Esophagus muscularis mucosa (tissue), 4 donors: ENCODE measurements around the gene GALNT7. TPM values are rescaled to one million over a fixed set of nuclear protein-coding genes. Genes with fewer than 3 reads are reported as not detected.

Experiments
- DNase-seq: peaks from one replicate; pipeline ENCODE4 v3.0.0-alpha.2; 2017; ENCODE audit errors: extremely low spot score
- H3K27ac ChIP-seq, 4 donors: fragments of 200-600 bp; sonication (generic); replicated peaks in 1 of 4; 1 replicate in 3 of 4; 2 replicates in 1 of 4; pipeline ENCODE4 v1.5.1; 2016 to 2019; ENCODE audit warnings: mild to moderate bottlenecking in 1 of 4
- H3K27me3 ChIP-seq, 4 donors: fragments of 200-600 bp; sonication (generic); one replicate each; pipeline versions ENCODE4 v1.5.1 to v1.6.0; 2016 to 2019
- H3K36me3 ChIP-seq, 4 donors: fragments of 200-600 bp; sonication (generic); one replicate each; pipeline ENCODE4 v1.5.1; 2016 to 2019
- H3K4me1 ChIP-seq, 4 donors: fragments of 200-600 bp; sonication (generic); one replicate each; pipeline ENCODE4 v1.5.1; 2016 to 2019
- H3K4me3 ChIP-seq, 4 donors: fragments of 200-600 bp; sonication (generic); 1 replicate in 2 of 4; 2 replicates in 2 of 4; pipeline ENCODE4 v1.5.1; 2016 to 2019; ENCODE audit warnings: mild to moderate bottlenecking in 4 of 4, moderate library complexity in 1 of 4
- H3K9me3 ChIP-seq, 4 donors: fragments of 200-600 bp; sonication (generic); 1 replicate in 3 of 4; 2 replicates in 1 of 4; pipeline ENCODE4 v1.5.1; 2016 to 2019
- CTCF ChIP-seq, 3 experiments: fragments of 200-600 bp in 2 of 3; fragments of 450-650 bp in 1 of 3; sonication (generic) in 2 of 3; IDR thresholded peaks; one replicate each; pipeline ENCODE4 v1.5.1; 2017 to 2019; ENCODE audit warnings: antibody characterized with exemption in 3 of 3, mild to moderate bottlenecking in 2 of 3, moderate library complexity in 1 of 3
- EP300 ChIP-seq: sonication (generic); formaldehyde crosslinking; IDR thresholded peaks from one replicate; pipeline ENCODE4 v1.6.1; 2017; ENCODE audit warnings: antibody characterized with exemption
- POLR2A ChIP-seq: fragments of 450-650 bp; IDR thresholded peaks from one replicate; pipeline ENCODE4 v1.6.1; 2017; ENCODE audit warnings: antibody characterized with exemption, moderate library complexity, mild to moderate bottlenecking, low read depth
- POLR2AphosphoS5 ChIP-seq, 2 donors: sonication (generic); formaldehyde crosslinking; IDR thresholded peaks; one replicate each; pipeline ENCODE4 v1.6.1; 2017; ENCODE audit warnings: antibody characterized with exemption in 2 of 2
- WGBS: methylation state at CpG from one replicate; pipeline ENCODE4 v1.1.5; 2018; 5-methylcytosine and 5-hydroxymethylcytosine counted together
- intact Hi-C: fragments of 100-400 bp; cut with DNase I; formaldehyde crosslinking; loops from one replicate; pipeline ENCODE4 v1.15.1; 2023
- total RNA-seq, 4 donors: library from RNA; depleted of rRNA; stranded (reverse); fragments of >200 nt; gene quantifications; one replicate each; pipeline versions ENCODE4 v1.1.0 to v1.2.1, GENCODE V29; 2016

GALNT7 gene
- total RNA-seq, 4 donors from 2014 or later, result 9.6 to 20.2 (median 12.9) TPM

GRCh38 chr4:173230062-173230461, 61.5 kb downstream of the GALNT7 start:
- TF ChIP-seq CTCF (IDR thresholded peaks at IDR 0.05) (no peak), EP300 (no peak), POLR2A (no peak), POLR2AphosphoS5 (IDR thresholded peaks at IDR 0.05) (no peak)
- intact Hi-C loops, result no loop called here
- DNase-seq, result no peak

GRCh38 chr4:173231916-173232315, 63.3 kb downstream of the GALNT7 start:
- TF ChIP-seq CTCF (IDR thresholded peaks at IDR 0.05), result peak in 2 of 3 experiments; percentile 21 to 22
- no peak for TF ChIP-seq POLR2AphosphoS5 (IDR thresholded peaks at IDR 0.05)
- Histone ChIP-seq H3K27me3 (no peaks in the 10 kb centered on the region), H3K27ac (no peak overlapping the region), H3K36me3 (no peaks in the 10 kb centered on the region), H3K4me1 (peaks cover 0 to 13% (median 3%) of the 10 kb centered on the region in 4 donors), H3K9me3 (no peaks in the 10 kb centered on the region), H3K4me3 (no peak overlapping the region)
- intact Hi-C loops, result no loop called here
- 52% methylated on average over 1 of the region's 1 CpG for WGBS
- DNase-seq, result no peak

More at GRCh38 chr4:173230062-173230461, 61.5 kb downstream of the GALNT7 start:
- H3K36me3 ChIP-seq, result no peaks in the 10 kb centered on the region
- no peaks in the 10 kb centered on the region for H3K27me3 ChIP-seq
- peaks cover 0 to 4% (median 1%) of the 10 kb centered on the region in 4 donors for H3K4me1 ChIP-seq
- no peak overlapping the region for H3K4me3 ChIP-seq
- no peak overlapping the region for H3K27ac ChIP-seq
- H3K9me3 ChIP-seq, result no peaks in the 10 kb centered on the region

GRCh38 chr4:173233857-173234256, 65.2 kb downstream of the GALNT7 start:
- no peak for TF ChIP-seq POLR2AphosphoS5 (IDR thresholded peaks at IDR 0.05)
- TF ChIP-seq EP300, result no peak
- TF ChIP-seq CTCF (IDR thresholded peaks at IDR 0.05), result no peak
- TF ChIP-seq POLR2A, result no peak
- H3K4me3 ChIP-seq, result no peak overlapping the region
- 83% methylated on average over 5 of the region's 5 CpGs for WGBS
- H3K27ac ChIP-seq, result no peak overlapping the region
- intact Hi-C loops, result no loop called here
- H3K27me3 ChIP-seq, result no peaks in the 10 kb centered on the region
- no peaks in the 10 kb centered on the region for H3K36me3 ChIP-seq
- DNase-seq, result no peak
- H3K9me3 ChIP-seq, result no peaks in the 10 kb centered on the region
- peaks cover 3 to 20% (median 11%) of the 10 kb centered on the region in 4 donors for H3K4me1 ChIP-seq

- no peak for TF ChIP-seq EP300
- TF ChIP-seq CTCF (IDR thresholded peaks at IDR 0.05), result no peak
- no peak for TF ChIP-seq POLR2AphosphoS5 (IDR thresholded peaks at IDR 0.05)
- TF ChIP-seq POLR2A, result no peak
Measured at GRCh38 chr4:173235050-173235449, 66.4 kb downstream of the GALNT7 start.

GRCh38 chr4:173236301-173236700, 67.7 kb downstream of the GALNT7 start:
- H3K9me3 ChIP-seq, result no peaks in the 10 kb centered on the region
- no peak overlapping the region for H3K27ac ChIP-seq
- DNase-seq, result no peak
- H3K4me1 ChIP-seq, result peaks cover 3 to 20% (median 11%) of the 10 kb centered on the region in 4 donors
- TF ChIP-seq POLR2A (no peak), POLR2AphosphoS5 (IDR thresholded peaks at IDR 0.05) (no peak), EP300 (no peak), CTCF (IDR thresholded peaks at IDR 0.05) (no peak)
- 74% methylated on average over 3 of the region's 3 CpGs for WGBS
- H3K27me3 ChIP-seq, result no peaks in the 10 kb centered on the region
- no peak overlapping the region for H3K4me3 ChIP-seq
- H3K36me3 ChIP-seq, result no peaks in the 10 kb centered on the region
- intact Hi-C loops, result no loop called here

More at GRCh38 chr4:173235050-173235449, 66.4 kb downstream of the GALNT7 start:
- H3K4me1 ChIP-seq, result peaks cover 3 to 20% (median 11%) of the 10 kb centered on the region in 4 donors
- intact Hi-C loops, result no loop called here
- no peaks in the 10 kb centered on the region for H3K9me3 ChIP-seq
- 90% methylated on average over 3 of the region's 3 CpGs for WGBS
- H3K4me3 ChIP-seq, result no peak overlapping the region
- H3K36me3 ChIP-seq, result no peaks in the 10 kb centered on the region
- H3K27ac ChIP-seq, result no peak overlapping the region
- no peak for DNase-seq
- H3K27me3 ChIP-seq, result no peaks in the 10 kb centered on the region
